ES-I3 (cell line): Measurements from ENCODE around the gene VWA5B1.

Source experiments
- H3K36me3 ChIP-seq: 2 replicates; pipeline ENCODE4 v1.6.1; 2013; ENCODE audit warnings: mild to moderate bottlenecking, low read length, control low read depth, moderate library complexity; ENCODE audit not compliant: insufficient read depth
- H3K4me1 ChIP-seq: 2 replicates; pipeline ENCODE4 v1.6.1; 2013; ENCODE audit warnings: mild to moderate bottlenecking, control low read depth, low read length; ENCODE audit not compliant: insufficient read depth
- H3K9ac ChIP-seq: 2 replicates; pipeline ENCODE4 v1.6.1; 2013; ENCODE audit warnings: low read depth, mild to moderate bottlenecking, low read length, moderate library complexity
- H3K9me3 ChIP-seq: 2 replicates; pipeline ENCODE4 v1.6.1; 2013; ENCODE audit warnings: mild to moderate bottlenecking, low read length, moderate library complexity; ENCODE audit not compliant: control insufficient read depth, insufficient read depth

The VWA5B1 gene

GRCh38 chr1:20290624-20291597 is at the start of gene VWA5B1:
TSS of gene VWA5B1 (plus strand) at chr1:20290875. CDS start at chr1:20310602, 19,727 bp downstream.
- no peaks in the 10 kb centered on the region for H3K36me3 ChIP-seq
- no peaks in the 10 kb centered on the region for H3K9me3 ChIP-seq
- peak within 1 kb of the TSS; percentile 22 for H3K9ac ChIP-seq
- peaks cover 11% of the 10 kb centered on the region; the same call in 1 of the 2 replicates for H3K4me1 ChIP-seq

- no peaks in the 10 kb centered on the region for H3K4me1 ChIP-seq
- no peaks in the 10 kb centered on the region for H3K36me3 ChIP-seq
- no peak overlapping the region for H3K9ac ChIP-seq
- H3K9me3 ChIP-seq, result no peaks in the 10 kb centered on the region
These were observed 47.7 kb upstream of the VWA5B1 start for GRCh38 chr1:20242890-20243479.

DNA sequence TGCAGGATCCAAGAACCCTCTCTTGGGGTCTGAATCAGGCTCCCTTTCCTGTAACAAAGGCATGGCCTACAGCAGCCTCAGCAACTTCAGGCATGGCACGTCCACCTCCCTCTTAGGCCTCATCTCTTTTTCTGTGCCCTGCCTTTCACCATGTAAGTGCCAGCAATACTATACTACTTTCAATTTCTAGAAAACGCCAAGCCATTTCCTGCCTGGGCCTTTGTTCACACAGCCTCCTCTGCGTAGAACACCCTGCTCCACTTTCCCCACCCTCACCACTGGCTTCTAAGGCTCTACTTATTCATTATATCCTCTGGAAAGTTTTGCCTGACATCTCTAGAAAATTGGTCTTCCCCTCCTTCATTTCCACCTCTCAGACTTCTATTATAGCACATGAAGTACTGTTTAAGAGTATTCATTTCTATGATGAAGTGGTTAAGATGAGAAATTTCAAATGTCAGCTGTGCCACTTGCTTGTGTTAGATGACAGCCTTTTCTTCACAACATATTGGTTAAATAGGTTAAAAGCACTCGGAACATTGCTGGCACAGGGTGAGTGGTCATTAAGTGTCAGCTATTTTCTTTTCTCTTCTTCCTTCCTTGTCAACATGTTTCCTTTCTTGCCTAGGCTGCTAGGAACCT is 41.6 kb upstream of the VWA5B1 start:
- H3K9me3 ChIP-seq, result no peaks in the 10 kb centered on the region
- H3K36me3 ChIP-seq, result no peaks in the 10 kb centered on the region
- no peak overlapping the region for H3K9ac ChIP-seq
- no peaks in the 10 kb centered on the region for H3K4me1 ChIP-seq

- Histone ChIP-seq H3K4me1 (peaks cover 2% of the 10 kb centered on the region), H3K9ac (no peak overlapping the region), H3K9me3 (no peaks in the 10 kb centered on the region), H3K36me3 (no peaks in the 10 kb centered on the region)
These were observed 40.2 kb upstream of the VWA5B1 start for GRCh38 chr1:20250340-20250989.

DNA sequence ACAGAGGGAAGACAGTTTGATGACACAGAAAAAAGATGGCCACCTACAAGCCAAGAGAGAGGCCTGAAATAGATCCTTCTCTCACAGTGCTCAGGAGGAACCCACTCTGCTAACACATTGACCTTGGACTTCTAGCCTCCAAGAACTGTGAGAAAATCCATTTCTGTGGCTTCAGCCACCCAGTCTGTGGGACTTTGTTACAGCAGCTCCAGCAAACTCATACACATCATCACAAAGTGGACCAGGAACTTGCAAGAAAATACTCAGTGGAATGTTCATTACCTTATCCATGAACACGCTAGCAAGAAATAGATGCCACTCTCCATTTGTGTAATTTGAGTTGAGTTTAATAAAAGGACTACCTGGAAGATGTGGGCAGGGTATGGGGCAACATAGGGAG is 38.1 kb upstream of the VWA5B1 start:
- Histone ChIP-seq H3K9me3 (no peaks in the 10 kb centered on the region), H3K9ac (no peak overlapping the region), H3K36me3 (no peaks in the 10 kb centered on the region), H3K4me1 (peaks cover 9% of the 10 kb centered on the region)

DNA sequence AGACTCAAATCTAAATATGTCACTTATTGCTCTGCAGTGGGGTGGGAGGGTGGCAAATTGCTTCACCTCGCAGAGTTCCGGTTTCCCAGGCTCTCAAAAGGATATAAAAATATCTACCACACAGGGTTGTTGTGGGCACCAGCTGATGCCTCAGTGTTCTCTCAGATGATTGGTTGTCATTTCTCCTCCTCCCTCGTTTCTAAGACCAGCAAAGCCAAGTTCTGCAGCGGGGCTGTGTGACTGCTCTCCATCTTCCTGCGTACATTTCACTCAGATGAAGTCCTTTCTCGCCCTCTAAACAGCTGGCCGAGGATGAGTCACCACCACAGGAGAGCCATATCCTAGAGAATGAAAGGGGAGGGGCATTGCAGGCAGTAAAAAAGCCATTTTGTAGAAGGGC is 35.0 kb upstream of the VWA5B1 start:
- Histone ChIP-seq H3K9me3 (no peaks in the 10 kb centered on the region), H3K9ac (no peak overlapping the region; the same call in 1 of the 2 replicates), H3K36me3 (no peaks in the 10 kb centered on the region), H3K4me1 (peaks cover 9% of the 10 kb centered on the region)

DNA sequence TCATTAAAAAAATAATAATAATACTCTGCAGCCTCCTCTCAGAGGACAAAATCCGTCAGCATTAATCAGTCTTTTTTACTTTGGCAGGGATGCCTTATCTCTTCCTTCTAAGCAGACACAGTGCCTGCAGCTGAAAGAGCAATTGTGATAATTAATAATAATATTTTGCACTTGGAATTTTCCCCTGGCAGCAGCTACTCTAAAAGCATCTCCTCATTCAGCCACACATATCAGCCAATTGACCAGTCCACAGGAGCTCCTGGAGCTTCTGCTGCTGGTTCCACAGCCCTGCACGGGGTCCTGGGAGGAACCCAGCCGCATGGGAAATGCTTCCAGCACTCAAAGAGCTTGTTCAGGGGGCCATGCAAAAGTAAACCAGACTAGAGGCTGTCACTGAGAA is 31.0 kb upstream of the VWA5B1 start:
- Histone ChIP-seq H3K36me3 (no peaks in the 10 kb centered on the region), H3K4me1 (peaks cover 9% of the 10 kb centered on the region), H3K9me3 (no peaks in the 10 kb centered on the region), H3K9ac (no peak overlapping the region)

DNA sequence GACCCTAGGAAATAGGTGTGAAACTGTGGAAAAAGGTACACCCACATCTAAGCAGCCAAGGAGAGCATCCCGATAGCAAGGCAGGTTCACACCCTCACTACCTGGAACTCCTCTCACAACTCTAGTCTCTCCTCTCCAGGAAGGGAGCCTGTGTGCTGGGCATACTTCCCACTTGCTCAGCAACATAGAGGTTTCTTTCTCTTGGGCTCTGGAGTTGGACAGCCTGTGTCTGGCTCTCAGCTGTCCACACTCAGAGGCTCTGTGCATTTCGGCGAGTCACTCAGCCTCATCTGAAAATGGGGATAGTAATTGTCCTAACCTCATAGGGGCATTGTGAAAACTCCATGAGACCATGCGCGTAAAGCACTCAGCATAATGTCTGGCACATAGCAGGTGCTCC is 29.6 kb upstream of the VWA5B1 start:
- Histone ChIP-seq H3K9ac (no peak overlapping the region), H3K4me1 (0 out of 2 replicates have a peak, but pooled peaks cover under 1% of the 10 kb centered on the region), H3K9me3 (no peaks in the 10 kb centered on the region), H3K36me3 (no peaks in the 10 kb centered on the region)

- no peaks in the 10 kb centered on the region for H3K36me3 ChIP-seq
- no peaks in the 10 kb centered on the region for H3K9me3 ChIP-seq
- no peaks in the 10 kb centered on the region for H3K4me1 ChIP-seq
- H3K9ac ChIP-seq, result no peak overlapping the region
These were observed 27.7 kb upstream of the VWA5B1 start for GRCh38 chr1:20262810-20263534.

GRCh38 chr1:20265250-20265649 is 25.4 kb upstream of the VWA5B1 start:
- Histone ChIP-seq H3K9ac (no peak overlapping the region), H3K9me3 (no peaks in the 10 kb centered on the region), H3K36me3 (no peaks in the 10 kb centered on the region)

DNA sequence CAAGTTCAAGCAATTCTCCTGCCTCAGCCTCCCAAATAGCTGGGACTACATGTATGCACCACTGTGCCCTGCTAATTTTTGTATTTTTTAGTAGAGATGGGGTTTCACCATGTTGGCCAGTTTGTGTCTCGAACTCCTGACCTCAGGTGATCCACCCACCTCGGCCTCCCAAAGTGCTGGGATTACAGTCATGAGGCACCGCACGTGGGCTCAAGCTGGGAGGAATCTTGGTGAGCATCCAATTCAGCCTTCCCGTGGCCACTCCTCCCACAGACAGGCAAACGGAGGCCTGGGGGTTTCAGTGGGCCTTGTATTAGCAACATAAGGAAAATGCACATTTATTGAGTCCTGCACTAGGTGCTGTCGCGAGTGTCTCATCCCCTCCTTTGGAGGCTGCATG is 24.5 kb upstream of the VWA5B1 start:
- Histone ChIP-seq H3K4me1 (no peaks in the 10 kb centered on the region), H3K36me3 (no peaks in the 10 kb centered on the region), H3K9ac (no peak overlapping the region), H3K9me3 (peaks cover 4% of the 10 kb centered on the region; the same call in 1 of the 2 replicates)

More at GRCh38 chr1:20265250-20265649, 25.4 kb upstream of the VWA5B1 start:
- H3K4me1 ChIP-seq, result no peaks in the 10 kb centered on the region

DNA sequence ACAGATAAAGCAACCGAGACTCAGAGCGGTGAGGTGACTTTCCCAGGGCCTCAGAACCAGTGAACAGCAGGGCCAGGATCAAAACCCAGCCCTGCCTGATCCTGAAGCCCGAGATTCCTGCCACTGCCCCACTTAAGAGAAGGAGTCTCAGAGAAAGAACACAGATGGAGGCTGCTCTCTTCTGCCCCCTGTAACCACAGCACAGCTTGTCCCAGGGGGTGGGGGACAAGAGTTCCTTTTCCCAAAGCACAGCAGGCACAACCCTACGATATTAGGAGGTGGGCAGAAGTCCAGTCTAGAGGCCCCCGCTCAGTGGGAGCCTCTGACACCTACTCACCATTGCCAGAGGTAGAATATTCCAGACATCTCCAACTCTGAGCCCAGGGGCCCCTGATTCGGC is 24.0 kb upstream of the VWA5B1 start:
- H3K36me3 ChIP-seq, result no peaks in the 10 kb centered on the region
- H3K4me1 ChIP-seq, result no peaks in the 10 kb centered on the region
- H3K9ac ChIP-seq, result no peak overlapping the region
- H3K9me3 ChIP-seq, result peaks cover 4% of the 10 kb centered on the region; the same call in 1 of the 2 replicates

DNA sequence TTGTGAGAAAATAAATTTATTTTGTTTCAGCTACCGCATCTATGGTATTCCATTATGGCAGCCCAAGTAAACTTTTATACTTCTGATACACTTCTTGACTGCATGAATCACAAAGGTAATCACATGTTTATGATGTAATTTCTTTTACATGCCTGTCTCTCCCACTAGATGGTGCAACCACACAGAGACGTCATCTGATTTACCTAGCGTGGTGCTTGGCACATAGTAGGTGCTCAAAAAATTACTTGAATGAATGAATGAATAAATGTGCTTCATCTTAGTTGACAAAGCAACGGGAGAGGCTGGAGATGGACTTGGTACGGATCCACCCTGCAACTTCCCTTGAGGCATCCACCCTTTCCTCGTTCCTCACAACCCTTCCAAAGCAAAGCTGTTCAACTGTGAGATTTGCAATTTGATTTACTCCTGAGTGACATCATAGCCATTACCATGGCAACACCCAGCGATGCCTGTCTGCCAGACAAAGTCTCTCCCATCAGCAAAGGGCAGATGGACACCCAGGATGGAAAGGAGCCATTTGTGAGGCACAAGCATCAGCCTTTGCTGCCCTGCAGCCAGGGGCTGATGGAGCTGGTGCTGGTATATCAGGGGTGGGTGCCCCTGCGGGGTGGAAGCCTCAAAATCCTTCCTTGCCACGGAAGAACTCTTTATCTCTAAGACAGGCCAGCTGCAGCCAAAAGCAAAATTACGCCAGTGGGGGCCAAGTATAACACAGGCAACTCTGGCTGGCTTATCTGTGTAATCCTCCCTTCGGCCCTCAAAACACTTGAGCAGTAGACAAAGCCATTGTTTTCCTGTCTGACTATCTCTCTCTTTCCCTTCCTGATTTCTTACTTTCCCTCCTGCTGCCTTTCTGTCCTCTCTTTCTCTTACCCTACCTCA is 18.9 kb upstream of the VWA5B1 start:
- Histone ChIP-seq H3K36me3 (no peaks in the 10 kb centered on the region), H3K9me3 (peaks cover 4% of the 10 kb centered on the region; the same call in 1 of the 2 replicates), H3K4me1 (no peaks in the 10 kb centered on the region), H3K9ac (no peak overlapping the region)
